Transverse colon (tissue), 4 donors: ENCODE measurements around the gene CDHR3.
A peak's percentile ranks its signal among the peaks of the same experiment; 100 is the strongest.

Experiments
- EP300 ChIP-seq: sonication (generic); formaldehyde crosslinking; IDR thresholded peaks from one replicate; pipeline ENCODE4 v1.6.1; 2017; ENCODE audit warnings: antibody characterized with exemption, low read depth
- POLR2AphosphoS5 ChIP-seq, 3 donors: sonication (generic); formaldehyde crosslinking; IDR thresholded peaks; one replicate each; pipeline ENCODE4 v1.6.1; 2016; ENCODE audit warnings: antibody characterized with exemption in 3 of 3
- TF ChIP-seq, protein P1 (sequence below), 5 experiments: fragments of 200-600 bp in 3 of 5; fragments of 450-650 bp in 2 of 5; sonication (generic) in 3 of 5; IDR thresholded peaks; 1 replicate in 2 of 5; 2 replicates in 3 of 5; pipeline ENCODE4 v1.5.1; 2016 to 2017; ENCODE audit warnings: antibody characterized with exemption in 5 of 5, inconsistent platforms in 3 of 5, mild to moderate bottlenecking in 2 of 5, moderate library complexity in 1 of 5

DNA sequence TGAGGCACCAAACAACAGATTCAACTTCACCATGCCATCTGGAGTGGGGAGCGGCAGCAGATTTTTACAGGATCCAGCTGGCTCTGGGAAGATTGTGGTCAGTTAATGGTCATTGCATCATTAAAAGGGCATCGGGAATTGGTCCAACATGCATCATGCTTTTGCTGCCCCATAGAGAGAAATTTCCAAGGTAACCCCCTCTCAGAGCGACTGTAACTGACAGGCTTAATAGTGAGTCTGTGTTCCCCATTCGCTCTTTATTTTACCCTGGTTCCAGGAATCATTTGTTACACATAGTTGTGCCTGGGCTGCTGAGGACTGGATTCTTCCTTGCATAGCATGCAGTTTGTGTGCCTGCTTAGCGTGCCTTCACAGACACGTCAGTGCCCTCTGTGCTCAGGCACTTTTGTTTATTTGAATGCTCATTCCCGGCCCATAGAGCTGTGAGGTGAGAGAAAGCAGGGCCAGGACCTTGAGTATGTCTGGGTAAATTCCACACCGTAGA, 49.9 kb downstream of the CDHR3 start:
- TF ChIP-seq, protein P1, sequence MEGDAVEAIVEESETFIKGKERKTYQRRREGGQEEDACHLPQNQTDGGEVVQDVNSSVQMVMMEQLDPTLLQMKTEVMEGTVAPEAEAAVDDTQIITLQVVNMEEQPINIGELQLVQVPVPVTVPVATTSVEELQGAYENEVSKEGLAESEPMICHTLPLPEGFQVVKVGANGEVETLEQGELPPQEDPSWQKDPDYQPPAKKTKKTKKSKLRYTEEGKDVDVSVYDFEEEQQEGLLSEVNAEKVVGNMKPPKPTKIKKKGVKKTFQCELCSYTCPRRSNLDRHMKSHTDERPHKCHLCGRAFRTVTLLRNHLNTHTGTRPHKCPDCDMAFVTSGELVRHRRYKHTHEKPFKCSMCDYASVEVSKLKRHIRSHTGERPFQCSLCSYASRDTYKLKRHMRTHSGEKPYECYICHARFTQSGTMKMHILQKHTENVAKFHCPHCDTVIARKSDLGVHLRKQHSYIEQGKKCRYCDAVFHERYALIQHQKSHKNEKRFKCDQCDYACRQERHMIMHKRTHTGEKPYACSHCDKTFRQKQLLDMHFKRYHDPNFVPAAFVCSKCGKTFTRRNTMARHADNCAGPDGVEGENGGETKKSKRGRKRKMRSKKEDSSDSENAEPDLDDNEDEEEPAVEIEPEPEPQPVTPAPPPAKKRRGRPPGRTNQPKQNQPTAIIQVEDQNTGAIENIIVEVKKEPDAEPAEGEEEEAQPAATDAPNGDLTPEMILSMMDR (IDR thresholded peaks at IDR 0.05) = no peak
- TF ChIP-seq EP300 = no peak
- TF ChIP-seq POLR2AphosphoS5 (IDR thresholded peaks at IDR 0.05) = peak in 1 of 3 donors; percentile 33
